DOHH2 (cell line): ENCODE measurements around the gene LYPD1.
A peak's percentile ranks its signal among the peaks of the same experiment; 100 is the strongest.

Experiments
- H3F3A ChIP-seq: fragments of 200-600 bp; sonication (generic), shearing (Covaris generic); 2 replicates; pipeline ENCODE4 v1.6.0; 2016; ENCODE audit warnings: antibody characterized with exemption, mild to moderate bottlenecking; ENCODE audit not compliant: control insufficient read depth, insufficient read depth
- H3K27ac ChIP-seq: fragments of 200-600 bp; sonication (generic); 2 replicates; pipeline ENCODE4 v1.5.1; 2014; ENCODE audit warnings: low read depth, mild to moderate bottlenecking, low read length, moderate library complexity
- H3K27me3 ChIP-seq: fragments of 200-600 bp; sonication (generic); 2 replicates; pipeline ENCODE4 v1.6.1; 2014; ENCODE audit warnings: mild to moderate bottlenecking, low read length, mixed read lengths; ENCODE audit not compliant: control insufficient read depth
- H3K36me3 ChIP-seq: fragments of 200-600 bp; sonication (generic); 2 replicates; pipeline ENCODE4 v1.6.1; 2014; ENCODE audit warnings: mild to moderate bottlenecking, low read length, moderate library complexity, mixed read lengths; ENCODE audit not compliant: control insufficient read depth
- H3K4me1 ChIP-seq: fragments of 200-600 bp; sonication (generic); 2 replicates; pipeline ENCODE4 v1.6.1; 2014; ENCODE audit warnings: mild to moderate bottlenecking, low read length, mixed read lengths; ENCODE audit not compliant: control insufficient read depth
- H3K4me2 ChIP-seq: fragments of 200-600 bp; sonication (generic); 2 replicates; pipeline ENCODE4 v1.6.0; 2014; ENCODE audit warnings: mild to moderate bottlenecking, low read length, moderate library complexity
- H3K4me3 ChIP-seq: fragments of 200-600 bp; sonication (generic); 2 replicates; pipeline ENCODE4 v1.5.1; 2014; ENCODE audit warnings: mild to moderate bottlenecking, low read length, mixed read lengths
- H3K79me2 ChIP-seq: fragments of 200-600 bp; sonication (generic); 2 replicates; pipeline ENCODE4 v1.6.1; 2014; ENCODE audit warnings: mild to moderate bottlenecking, low read length, mixed read lengths; ENCODE audit not compliant: control insufficient read depth
- H3K9me2 ChIP-seq: fragments of 200-600 bp; sonication (generic); replicated peaks from 2 replicates; pipeline ENCODE4 v1.6.1; 2014; ENCODE audit warnings: mild to moderate bottlenecking, low read length, mixed read lengths; ENCODE audit not compliant: control insufficient read depth
- H3K9me3 ChIP-seq: fragments of 200-600 bp; sonication (generic); 2 replicates; pipeline ENCODE4 v1.6.1; 2014; ENCODE audit warnings: antibody characterized with exemption, low read length, mixed read lengths; ENCODE audit not compliant: control insufficient read depth, insufficient read depth
- H4K20me1 ChIP-seq: fragments of 200-600 bp; sonication (generic); 2 replicates; pipeline ENCODE4 v1.6.0; 2014; ENCODE audit warnings: low read depth, mild to moderate bottlenecking, antibody characterized with exemption, low read length, moderate library complexity; ENCODE audit not compliant: control insufficient read depth, insufficient read depth
- EZH2phosphoT487 ChIP-seq: fragments of 200-600 bp; sonication (generic); IDR thresholded peaks from 2 replicates; pipeline ENCODE4 v1.6.1; 2017; ENCODE audit warnings: borderline replicate concordance, mild to moderate bottlenecking, antibody characterized with exemption, low read length, moderate library complexity, mixed read lengths
- TF ChIP-seq, protein P1 (sequence below): fragments of 200-600 bp; sonication (generic); IDR thresholded peaks from one replicate; pipeline ENCODE4 v1.5.1; 2014; ENCODE audit warnings: antibody characterized with exemption, mild to moderate bottlenecking, low read depth, low read length; ENCODE audit not compliant: poor library complexity, severe bottlenecking

Gene LYPD1

GRCh38 chr2:132678483-132678882 lies 8.5 kb upstream of the LYPD1 start:
- H3K9me2 ChIP-seq = no peaks in the 10 kb centered on the region

GRCh38 chr2:132677661-132678060 lies 7.7 kb upstream of the LYPD1 start:
- Histone ChIP-seq H3F3A (no peaks in the 10 kb centered on the region), H3K36me3 (no peaks in the 10 kb centered on the region), H3K9me3 (no peaks in the 10 kb centered on the region), H3K4me3 (no peak overlapping the region), H3K27ac (no peak overlapping the region), H3K79me2 (no peaks in the 10 kb centered on the region), H3K4me1 (no peaks in the 10 kb centered on the region), H3K27me3 (no peaks in the 10 kb centered on the region), H4K20me1 (no peaks in the 10 kb centered on the region), H3K9me2 (no peaks in the 10 kb centered on the region), H3K4me2 (no peak overlapping the region)
- no peak for TF ChIP-seq EZH2phosphoT487
- TF ChIP-seq, protein P1, sequence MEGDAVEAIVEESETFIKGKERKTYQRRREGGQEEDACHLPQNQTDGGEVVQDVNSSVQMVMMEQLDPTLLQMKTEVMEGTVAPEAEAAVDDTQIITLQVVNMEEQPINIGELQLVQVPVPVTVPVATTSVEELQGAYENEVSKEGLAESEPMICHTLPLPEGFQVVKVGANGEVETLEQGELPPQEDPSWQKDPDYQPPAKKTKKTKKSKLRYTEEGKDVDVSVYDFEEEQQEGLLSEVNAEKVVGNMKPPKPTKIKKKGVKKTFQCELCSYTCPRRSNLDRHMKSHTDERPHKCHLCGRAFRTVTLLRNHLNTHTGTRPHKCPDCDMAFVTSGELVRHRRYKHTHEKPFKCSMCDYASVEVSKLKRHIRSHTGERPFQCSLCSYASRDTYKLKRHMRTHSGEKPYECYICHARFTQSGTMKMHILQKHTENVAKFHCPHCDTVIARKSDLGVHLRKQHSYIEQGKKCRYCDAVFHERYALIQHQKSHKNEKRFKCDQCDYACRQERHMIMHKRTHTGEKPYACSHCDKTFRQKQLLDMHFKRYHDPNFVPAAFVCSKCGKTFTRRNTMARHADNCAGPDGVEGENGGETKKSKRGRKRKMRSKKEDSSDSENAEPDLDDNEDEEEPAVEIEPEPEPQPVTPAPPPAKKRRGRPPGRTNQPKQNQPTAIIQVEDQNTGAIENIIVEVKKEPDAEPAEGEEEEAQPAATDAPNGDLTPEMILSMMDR = no peak

More at GRCh38 chr2:132678483-132678882, 8.5 kb upstream of the LYPD1 start:
- no peaks in the 10 kb centered on the region for H3K79me2 ChIP-seq
- H3K4me3 ChIP-seq = no peak overlapping the region
- no peaks in the 10 kb centered on the region for H3K4me1 ChIP-seq
- H3K36me3 ChIP-seq = no peaks in the 10 kb centered on the region
- H3K27me3 ChIP-seq = no peaks in the 10 kb centered on the region
- H3K9me3 ChIP-seq = no peaks in the 10 kb centered on the region
- no peaks in the 10 kb centered on the region for H4K20me1 ChIP-seq
- H3K4me2 ChIP-seq = no peak overlapping the region
- H3K27ac ChIP-seq = no peak overlapping the region
- TF ChIP-seq EZH2phosphoT487 = no peak
- TF ChIP-seq, protein P1 = no peak
- no peaks in the 10 kb centered on the region for H3F3A ChIP-seq

DNA sequence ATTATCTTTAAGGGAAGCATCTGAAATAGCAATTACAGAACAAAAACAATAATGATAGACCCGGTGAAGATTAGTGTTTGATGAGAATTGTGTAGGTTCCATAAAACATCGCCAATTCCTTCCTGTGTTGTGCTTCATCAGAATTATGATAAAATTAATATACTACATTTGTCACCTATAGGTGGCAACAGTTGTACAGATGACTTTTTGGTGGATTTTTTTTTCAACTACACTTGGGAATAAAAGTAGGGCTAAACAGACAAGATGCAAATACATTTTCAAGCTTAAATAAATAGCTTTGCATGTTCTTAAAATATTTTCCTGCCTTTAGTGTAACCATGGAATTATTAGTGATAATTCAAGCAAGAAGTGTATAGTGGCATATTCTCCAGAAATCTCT lies 7.0 kb upstream of the LYPD1 start:
- Histone ChIP-seq H3K36me3 (no peaks in the 10 kb centered on the region), H3K4me1 (no peaks in the 10 kb centered on the region), H3K27ac (no peak overlapping the region), H3K9me2 (no peaks in the 10 kb centered on the region), H3F3A (no peaks in the 10 kb centered on the region), H3K4me3 (no peak overlapping the region), H4K20me1 (no peaks in the 10 kb centered on the region), H3K79me2 (no peaks in the 10 kb centered on the region), H3K9me3 (no peaks in the 10 kb centered on the region), H3K27me3 (no peaks in the 10 kb centered on the region), H3K4me2 (no peak overlapping the region)
- TF ChIP-seq, protein P1 = peak; percentile 15
- TF ChIP-seq EZH2phosphoT487 = no peak
